PC-9 (cell line): ENCODE results near the gene SEPHS2. TPM values are rescaled to one million over a fixed set of nuclear protein-coding genes. Genes with fewer than 3 reads are reported as not detected.

ENCODE experiments used
- BruUV-seq: library from RNA; stranded (reverse); fragments of 400-500 nt; replicated peaks from 2 replicates; lab custom pipeline; 2021; lab: Mats Ljungman, UMichigan
- CTCF ChIA-PET: fragments of 300-600 bp; sonication (Branson Sonifier 250); formaldehyde crosslinking; loops from one replicate; lab custom pipeline; 2022; ENCODE audit warnings: antibody characterized with exemption; lab: Charles Lee
- POLR2A ChIA-PET: fragments of 300-600 bp; sonication (Branson Sonifier 250); formaldehyde crosslinking; loops from one replicate; lab custom pipeline; 2022; ENCODE audit warnings: antibody characterized with exemption; ENCODE audit not compliant: unreplicated experiment; lab: Charles Lee
- DNase-seq, 2 experiments: peaks; one replicate each; pipeline versions ENCODE4 v3.0.0 to v3.0.0-alpha.2; 2015 to 2022; ENCODE audit warnings: mixed read lengths in 1 of 2
- H2AFZ ChIP-seq: fragments of 200-600 bp; sonication (generic); 2 replicates; pipeline ENCODE4 v1.8.1; 2017; ENCODE audit warnings: antibody characterized with exemption
- H3F3A ChIP-seq: fragments of 200-600 bp; sonication (generic); 2 replicates; pipeline ENCODE4 v1.8.1; 2017; ENCODE audit warnings: antibody characterized with exemption, mild to moderate bottlenecking, low read depth; ENCODE audit not compliant: insufficient read depth
- H3K27ac ChIP-seq: fragments of 200-600 bp; sonication (generic); 2 replicates; pipeline ENCODE4 v1.6.1; 2016; ENCODE audit warnings: mixed run types
- H3K27me3 ChIP-seq: fragments of 200-600 bp; sonication (generic); 2 replicates; pipeline ENCODE4 v1.6.1; 2016; ENCODE audit warnings: low read depth, mixed run types; ENCODE audit not compliant: insufficient read depth
- H3K36me3 ChIP-seq: fragments of 200-600 bp; sonication (generic); 2 replicates; pipeline ENCODE4 v1.6.1; 2016; ENCODE audit warnings: low read depth, mixed run types
- H3K4me1 ChIP-seq: fragments of 200-600 bp; sonication (generic); replicated peaks from 2 replicates; pipeline ENCODE4 v1.6.1; 2016; ENCODE audit warnings: mixed run types; ENCODE audit not compliant: insufficient read depth
- H3K4me2 ChIP-seq: fragments of 200-600 bp; sonication (generic); 2 replicates; pipeline ENCODE4 v1.6.1; 2017; ENCODE audit warnings: mixed run types
- H3K4me3 ChIP-seq: fragments of 200-600 bp; sonication (generic); 2 replicates; pipeline ENCODE4 v1.6.1; 2016; ENCODE audit warnings: mixed run types
- H3K79me2 ChIP-seq: fragments of 200-600 bp; sonication (generic); 2 replicates; pipeline ENCODE4 v1.6.1; 2017; ENCODE audit warnings: low read depth, mixed run types
- H3K9me2 ChIP-seq: fragments of 200-600 bp; sonication (generic); 2 replicates; pipeline ENCODE4 v1.8.1; 2017; ENCODE audit warnings: mild to moderate bottlenecking; ENCODE audit not compliant: insufficient read depth
- H3K9me3 ChIP-seq: fragments of 200-600 bp; sonication (generic); 2 replicates; pipeline ENCODE4 v1.8.1; 2016; ENCODE audit warnings: low read depth; ENCODE audit not compliant: insufficient read depth
- H4K20me1 ChIP-seq: fragments of 200-600 bp; sonication (generic); 2 replicates; pipeline ENCODE4 v1.8.1; 2017; ENCODE audit not compliant: insufficient read depth
- CTCF ChIP-seq: fragments of 200-600 bp; sonication (generic); conservative IDR thresholded peaks from 2 replicates; pipeline ENCODE4 v1.6.1; 2017; ENCODE audit warnings: mixed run types, antibody characterized with exemption, mild to moderate bottlenecking, moderate library complexity
- EZH2 ChIP-seq: fragments of 200-600 bp; sonication (generic); IDR thresholded peaks from 2 replicates; pipeline ENCODE4 v1.8.0; 2017; ENCODE audit warnings: antibody characterized with exemption, low read depth
- intact Hi-C: fragments of 100-400 bp; cut with micrococcal nuclease; formaldehyde crosslinking; loops from one replicate; pipeline ENCODE4 v1.10.0; 2022; ENCODE audit not compliant: unreplicated experiment
- total RNA-seq: library from RNA; stranded (reverse); gene quantifications from 2 replicates; pipeline ENCODE4 v1.2.3, GENCODE V29; 2021

Gene SEPHS2
- total RNA-seq, 1 experiment from 2014 or later = 67.2 TPM

GRCh38 chr16:30407102-30407803, 38.4 kb downstream of the SEPHS2 start, which contains the start of gene ZNF771:
Gene ZNF771, plus strand, starts transcription at chr16:30407606. Its CDS starts 448 bp downstream, at chr16:30408054.
- peak within 1 kb of the TSS; percentile 92 for H2AFZ ChIP-seq
- POLR2A ChIA-PET = interaction anchor here (0.6 to 1.2 kb wide), 13 partner anchors 9 to 940 kb away, joined by 3 to 16 read pairs (median 4); partner anchors contain the start of genes DCTPP1 and ZNF48
- no peaks in the 10 kb centered on the region for H3K9me2 ChIP-seq
- DNase-seq = peak; percentile 72 to 96
- H3K36me3 ChIP-seq = no peaks in the 10 kb centered on the region
- H3K79me2 ChIP-seq = peaks cover 12% of the 10 kb centered on the region; the same call in 1 of the 2 replicates
- peak within 1 kb of the TSS; percentile 69 for H3K4me2 ChIP-seq
- intact Hi-C loops = loop anchor here (1.0 to 5.0 kb wide), 2 partner anchors 30 to 355 kb away; a partner anchor contains a TSS
- CTCF ChIA-PET = interaction anchor here (0.6 to 1.2 kb wide), 3 partner anchors 10 to 199 kb away, joined by 3 read pairs; no protein-coding TSS in a partner anchor
- H3K4me3 ChIP-seq = peak within 1 kb of the TSS; percentile 86
- TSS peak; percentile 90 for BruUV-seq
- H3K4me1 ChIP-seq = peaks cover 19% of the 10 kb centered on the region
- TF ChIP-seq CTCF (no peak), EZH2 (no peak)
- peak within 1 kb of the TSS; percentile 37; the same call in 1 of the 2 replicates for H3K27ac ChIP-seq
- H3F3A ChIP-seq = peaks cover 13% of the 10 kb centered on the region; the same call in 1 of the 2 replicates
- no peaks in the 10 kb centered on the region for H3K27me3 ChIP-seq
- no peaks in the 10 kb centered on the region for H4K20me1 ChIP-seq
- H3K9me3 ChIP-seq = no peaks in the 10 kb centered on the region

- H3K9me3 ChIP-seq = no peaks in the 10 kb centered on the region
- no peaks in the 10 kb centered on the region for H4K20me1 ChIP-seq
- peaks cover 19% of the 10 kb centered on the region for H3K4me1 ChIP-seq
- no peaks in the 10 kb centered on the region for H3K36me3 ChIP-seq
- CTCF ChIA-PET = interaction anchor here (0.5 to 1.2 kb wide), 2 partner anchors 9 to 11 kb away, joined by 3 to 18 read pairs; no protein-coding TSS in a partner anchor
- H3K27ac ChIP-seq = no peak overlapping the region
- POLR2A ChIA-PET = interaction anchor here (0.6 to 1.2 kb wide), 7 partner anchors 9 to 939 kb away, joined by 3 to 13 read pairs (median 4); no protein-coding TSS in a partner anchor
- intact Hi-C loops = loop anchor here (1.0 to 5.0 kb wide), 2 partner anchors 29 to 354 kb away; a partner anchor contains a TSS
- H3K4me3 ChIP-seq = peak overlapping the region; percentile 86; the same call in 1 of the 2 replicates
- no peak for DNase-seq
- H3K79me2 ChIP-seq = peaks cover 12% of the 10 kb centered on the region; the same call in 1 of the 2 replicates
- BruUV-seq = no TSS peak
- H3K4me2 ChIP-seq = peak overlapping the region; percentile 69
- no peak for TF ChIP-seq EZH2
- TF ChIP-seq CTCF = no peak
- H3K9me2 ChIP-seq = no peaks in the 10 kb centered on the region
- H3K27me3 ChIP-seq = no peaks in the 10 kb centered on the region
- H2AFZ ChIP-seq = peak overlapping the region; percentile 92
- H3F3A ChIP-seq = peaks cover 18% of the 10 kb centered on the region; the same call in 1 of the 2 replicates
Observed at GRCh38 chr16:30406795-30407101, 38.9 kb downstream of the SEPHS2 start.

GRCh38 chr16:30401768-30402425, 43.8 kb downstream of the SEPHS2 start:
- Histone ChIP-seq H3K4me1 (peaks cover 7% of the 10 kb centered on the region), H3K9me3 (no peaks in the 10 kb centered on the region), H3K9me2 (no peaks in the 10 kb centered on the region), H3F3A (peaks cover 35% of the 10 kb centered on the region), H2AFZ (no peak overlapping the region), H3K4me2 (no peak overlapping the region), H3K4me3 (no peak overlapping the region), H4K20me1 (no peaks in the 10 kb centered on the region), H3K79me2 (peaks cover 13% of the 10 kb centered on the region), H3K27ac (no peak overlapping the region), H3K36me3 (no peaks in the 10 kb centered on the region), H3K27me3 (no peaks in the 10 kb centered on the region)
- no TSS peak for BruUV-seq
- intact Hi-C loops = no loop called here
- ChIA-PET POLR2A (interaction anchor here (0.6 to 0.7 kb wide), 2 partner anchors 16 to 354 kb away, joined by 3 read pairs; no protein-coding TSS in a partner anchor), CTCF (interaction anchor here (0.6 kb wide), 3 partner anchors 11 to 312 kb away, joined by 3 to 8 read pairs (median 5); no protein-coding TSS in a partner anchor)
- TF ChIP-seq CTCF (no peak), EZH2 (no peak)
- no peak for DNase-seq
